Small intestine (tissue), 16 donors: ENCODE results near the gene DEFB124. TPM values are rescaled to one million over a fixed set of nuclear protein-coding genes. Genes with fewer than 3 reads are reported as not detected.
A peak's percentile ranks its signal among the peaks of the same experiment; 100 is the strongest.
"Not testable (repeated sequence)": the region's sequence is repeated elsewhere in the genome, so short reads cannot be mapped to it uniquely, and the experiment has no call there.

ENCODE experiments used
- DNase-seq, 2 donors: peaks; one replicate each; pipeline versions ENCODE4 v3.0.0 to v3.0.0-alpha.2; 2013
- FAIRE-seq: peaks from 2 replicates; lab custom pipeline; 2012; peaks lifted over from hg19 to GRCh38; lab: Jason Lieb, UNC
- H3K27ac ChIP-seq, 3 donors: one replicate each; pipeline ENCODE4 v1.5.1; 2013; ENCODE audit warnings: low read length in 2 of 3, mild to moderate bottlenecking in 2 of 3, control low read depth in 1 of 3, inconsistent platforms in 1 of 3, low read depth in 1 of 3, moderate library complexity in 1 of 3
- H3K27me3 ChIP-seq, 3 donors: one replicate each; pipeline ENCODE4 v1.6.1; 2013; ENCODE audit warnings: low read length in 3 of 3, inconsistent platforms in 1 of 3; ENCODE audit not compliant: control insufficient read depth in 3 of 3, insufficient read depth in 3 of 3
- H3K36me3 ChIP-seq, 3 donors: one replicate each; pipeline ENCODE4 v1.6.1; 2013; ENCODE audit warnings: low read length in 3 of 3, inconsistent platforms in 1 of 3, low read depth in 1 of 3, mild to moderate bottlenecking in 1 of 3, moderate library complexity in 1 of 3; ENCODE audit not compliant: control insufficient read depth in 3 of 3, insufficient read depth in 2 of 3
- H3K4me1 ChIP-seq, 3 donors: one replicate each; pipeline ENCODE4 v1.6.1; 2013; ENCODE audit warnings: low read length in 2 of 3, inconsistent platforms in 1 of 3, low read depth in 1 of 3, mild to moderate bottlenecking in 1 of 3, moderate library complexity in 1 of 3; ENCODE audit not compliant: control insufficient read depth in 3 of 3, insufficient read depth in 2 of 3
- H3K4me3 ChIP-seq, 3 donors: one replicate each; pipeline ENCODE4 v1.5.1; 2013; ENCODE audit warnings: low read length in 3 of 3, control low read depth in 1 of 3, inconsistent platforms in 1 of 3, low read depth in 1 of 3, mild to moderate bottlenecking in 1 of 3, moderate library complexity in 1 of 3
- H3K9me3 ChIP-seq, 2 donors: one replicate each; pipeline ENCODE4 v1.6.1; 2013; ENCODE audit warnings: low read depth in 1 of 2, low read length in 1 of 2; ENCODE audit not compliant: control insufficient read depth in 2 of 2, insufficient read depth in 1 of 2
- WGBS, 3 donors: extraction: QIAGEN DNeasy Blood & Tissue Kit; methylation state at CpG; one replicate each; pipeline ENCODE4 v1.1.7; 2013; 5-methylcytosine and 5-hydroxymethylcytosine counted together
- long read RNA-seq, 10 donors: transcript quantifications; one replicate each; lab custom pipeline, GENCODE V29; 2026
- polyA plus RNA-seq, 4 donors: library from polyadenylated mRNA; stranded (reverse) in 3 of 4; unstranded in 1 of 4; fragments of 200-250 nt in 3 of 4; fragments of 120-200 nt in 1 of 4; gene quantifications; one replicate each; pipeline versions ENCODE4 v1.2.1 to v1.2.3, GENCODE V29; 2013
- donor health status: healthy with polysubstance abuse.
- donor health status: control.
- donor health status: control.
- donor health status: Bipolar disorder and iron deficiency.
- donor health status: healthy.

DEFB124 gene
- polyA plus RNA-seq: under 1 TPM in 1 of 4 donors, not detected in 3; 0.18 TPM
- long read RNA-seq, donor 1: 0 reads
- long read RNA-seq, donor 2: 0 reads
- long read RNA-seq, donor 3: 0 reads
- long read RNA-seq, donor 4: 0 reads
- long read RNA-seq, donor 5: 0 reads
- long read RNA-seq, donor 6: 0 reads
- long read RNA-seq, donor 7, partial matches to known transcripts: 11 of 11 reads
- long read RNA-seq, donor 7, other reads (novel, unspliced or antisense): 0 of 11 reads
- long read RNA-seq, donor 8: 0 reads
- long read RNA-seq, donor 9: 0 reads
- long read RNA-seq, donor 10: 0 reads

- Histone ChIP-seq H3K4me1 (no peaks in the 10 kb centered on the region), H3K9me3 (no peaks in the 10 kb centered on the region), H3K4me3 (peak within 1 kb of the TSS in 1 of 3 donors; percentile 40), H3K36me3 (no peaks in the 10 kb centered on the region), H3K27ac (peak within 1 kb of the TSS in 1 of 3 donors; percentile 47), H3K27me3 (peaks cover 0 to 24% (median 0%) of the 10 kb centered on the region in 3 donors)
- 4 to 13% (median 10%) methylated on average over 32 to 33 of the region's 33 CpGs for WGBS, 3 donors
- FAIRE-seq (no peak), DNase-seq (no peak)
Observed at GRCh38 chr20:31474758-31475427, at the start of gene DEFB124, which contains the start of gene REM1. Gene DEFB124 (minus strand): TSS chr20:31475127. CDS start chr20:31473013, 2,114 bp downstream. Gene REM1 (plus strand): TSS chr20:31475288. CDS start chr20:31476446, 1,158 bp downstream.

- no peak for FAIRE-seq
- H3K9me3 ChIP-seq: no peaks in the 10 kb centered on the region
- H3K27ac ChIP-seq: no peak overlapping the region
- H3K4me1 ChIP-seq: no peaks in the 10 kb centered on the region
- no peak for DNase-seq
- no peak overlapping the region for H3K4me3 ChIP-seq
- peaks cover 5 to 37% (median 10%) of the 10 kb centered on the region in 3 donors for H3K36me3 ChIP-seq
- 88 to 93% (median 89%) methylated on average over 8 of the region's 8 CpGs for WGBS, 3 donors
- H3K27me3 ChIP-seq: no peaks in the 10 kb centered on the region
Observed at GRCh38 chr20:31523361-31524283, 48.7 kb upstream of the DEFB124 start.

GRCh38 chr20:31522731-31523130, 47.8 kb upstream of the DEFB124 start:
- WGBS, 3 donors: 87 to 91% (median 90%) methylated on average over 6 of the region's 6 CpGs
- peaks cover 3 to 31% (median 7%) of the 10 kb centered on the region in 3 donors for H3K36me3 ChIP-seq

GRCh38 chr20:31521267-31521666, 46.3 kb upstream of the DEFB124 start:
- FAIRE-seq, H3K27me3 ChIP-seq, H3K9me3 ChIP-seq, H3K4me3 ChIP-seq, H3K27ac ChIP-seq, DNase-seq: not testable (repeated sequence)
- 86 to 94% (median 94%) methylated on average over 7 of the region's 7 CpGs for WGBS, 3 donors
- Histone ChIP-seq H3K4me1 (peaks cover 3 to 12% (median 9%) of the 10 kb centered on the region in 3 donors), H3K36me3 (peaks cover 3 to 29% (median 7%) of the 10 kb centered on the region in 3 donors)

More at GRCh38 chr20:31522731-31523130, 47.8 kb upstream of the DEFB124 start:
- FAIRE-seq (no peak), DNase-seq (no peak)
- Histone ChIP-seq H3K9me3 (no peaks in the 10 kb centered on the region), H3K27ac (no peak overlapping the region), H3K4me3 (no peak overlapping the region), H3K27me3 (no peaks in the 10 kb centered on the region), H3K4me1 (no peaks in the 10 kb centered on the region)

GRCh38 chr20:31517373-31517772, 42.4 kb upstream of the DEFB124 start:
- peak; percentile 53 to 57 for DNase-seq
- no peaks in the 10 kb centered on the region for H3K9me3 ChIP-seq
- WGBS, 3 donors: 64 to 70% (median 69%) methylated on average over 4 of the region's 4 CpGs
- H3K36me3 ChIP-seq: peaks cover 0 to 18% (median 2%) of the 10 kb centered on the region in 3 donors
- peak overlapping the region in 1 of 3 donors; percentile 21 for H3K27ac ChIP-seq
- peaks cover 13 to 20% (median 15%) of the 10 kb centered on the region in 3 donors for H3K4me1 ChIP-seq
- no peaks in the 10 kb centered on the region for H3K27me3 ChIP-seq
- no peak for FAIRE-seq
- no peak overlapping the region for H3K4me3 ChIP-seq

- H3K4me1 ChIP-seq: peaks cover 13 to 20% (median 15%) of the 10 kb centered on the region in 3 donors
- no peaks in the 10 kb centered on the region for H3K27me3 ChIP-seq
- no peaks in the 10 kb centered on the region for H3K9me3 ChIP-seq
- no peak overlapping the region for H3K4me3 ChIP-seq
- FAIRE-seq: no peak
- H3K36me3 ChIP-seq: peaks cover 0 to 16% (median 2%) of the 10 kb centered on the region in 3 donors
- no peak for DNase-seq
- WGBS, 3 donors: 81 to 88% (median 83%) methylated on average over 2 of the region's 2 CpGs
- H3K27ac ChIP-seq: peak overlapping the region in 1 of 3 donors; percentile 13
Observed at GRCh38 chr20:31516651-31517050, 41.7 kb upstream of the DEFB124 start.

GRCh38 chr20:31516166-31516565, 41.2 kb upstream of the DEFB124 start:
- FAIRE-seq (no peak), DNase-seq (no peak)
- peak overlapping the region in 1 of 3 donors; percentile 98 for H3K4me3 ChIP-seq
- no peaks in the 10 kb centered on the region for H3K27me3 ChIP-seq
- peaks cover 0 to 14% (median 1%) of the 10 kb centered on the region in 3 donors for H3K36me3 ChIP-seq
- no peaks in the 10 kb centered on the region for H3K9me3 ChIP-seq
- H3K4me1 ChIP-seq: peaks cover 13 to 20% (median 15%) of the 10 kb centered on the region in 3 donors
- WGBS, 3 donors: 88 to 98% (median 90%) methylated on average over 4 of the region's 4 CpGs
- H3K27ac ChIP-seq: no peak overlapping the region
